Neural cell (in vitro differentiated cells): ENCODE data around the gene CNTN4.

ENCODE experiments used
- CTCF ChIP-seq: fragments of 450-650 bp; IDR thresholded peaks from 2 replicates; pipeline ENCODE4 v1.5.1; 2014; ENCODE audit warnings: antibody characterized with exemption, mild to moderate bottlenecking, moderate library complexity; ENCODE audit not compliant: poor library complexity, severe bottlenecking
- EZH2 ChIP-seq: fragments of 200-600, 300-800 bp; shearing (Covaris generic), sonication (generic); IDR thresholded peaks from 2 replicates; pipeline ENCODE4 v1.6.1; 2014; ENCODE audit warnings: antibody characterized with exemption, low read length, borderline replicate concordance, mild to moderate bottlenecking; ENCODE audit not compliant: insufficient read depth, poor library complexity, severe bottlenecking
- RAD21 ChIP-seq: fragments of 450-650 bp; conservative IDR thresholded peaks from 2 replicates; pipeline ENCODE4 v1.6.1; 2014; ENCODE audit warnings: antibody characterized with exemption, mild to moderate bottlenecking, moderate library complexity
- REST ChIP-seq: IDR thresholded peaks from 2 replicates; pipeline ENCODE4 v1.6.1; 2012; ENCODE audit warnings: borderline replicate concordance
- SMC3 ChIP-seq: fragments of 450-650 bp; conservative IDR thresholded peaks from 2 replicates; pipeline ENCODE4 v1.6.1; 2014; ENCODE audit warnings: antibody characterized with exemption, mild to moderate bottlenecking, moderate library complexity; ENCODE audit not compliant: poor library complexity
- TAF1 ChIP-seq: IDR thresholded peaks from 2 replicates; pipeline ENCODE4 v1.6.1; 2012; ENCODE audit warnings: low read depth

GRCh38 chr3:2441558-2441957 is 342.9 kb downstream of the CNTN4 start:
- TF ChIP-seq CTCF (no peak), REST (no peak), SMC3 (no peak), TAF1 (no peak), EZH2 (no peak), RAD21 (no peak)
